Dermis blood vessel endothelial cell (primary cell): Measurements from ENCODE around the gene ZNF443. TPM values are rescaled to one million over a fixed set of nuclear protein-coding genes. Genes with fewer than 3 reads are reported as not detected.
A peak's percentile ranks its signal among the peaks of the same experiment; 100 is the strongest.
"Not testable (repeated sequence)": the region's sequence is repeated elsewhere in the genome, so short reads cannot be mapped to it uniquely, and the experiment has no call there.

Source experiments
- DNase-seq: peaks from one replicate; pipeline ENCODE4 v3.0.0; 2010
- total RNA-seq: library from RNA; depleted of rRNA; stranded (reverse); fragments of >200 nt; gene quantifications from 2 replicates; pipeline ENCODE4 v1.2.3, GENCODE V29; 2014

ZNF443 gene
- 6.2 and 9.5 TPM in 2 replicates for total RNA-seq

GRCh38 chr19:12440541-12441316, at the start of gene ZNF443:
Gene ZNF443, minus strand, starts transcription at chr19:12441021. Its CDS starts 107 bp downstream, at chr19:12440914.
- DNase-seq, result peak; percentile 99

- DNase-seq, result not testable (repeated sequence)
These were observed 45.5 kb upstream of the ZNF443 start for GRCh38 chr19:12486265-12486783.

GRCh38 chr19:12485571-12485970, 44.8 kb upstream of the ZNF443 start:
- no peak for DNase-seq

GRCh38 chr19:12485052-12485416, 44.2 kb upstream of the ZNF443 start:
- no peak for DNase-seq

- peak; percentile 89 for DNase-seq
These were observed 43.7 kb upstream of the ZNF443 start, which contains the start of gene ZNF709 for GRCh38 chr19:12484371-12485051. Gene ZNF709, minus strand, starts transcription at chr19:12484816. Its CDS starts 159 bp downstream, at chr19:12484657.

GRCh38 chr19:12484011-12484370, 43.2 kb upstream of the ZNF443 start:
- DNase-seq, result no peak

- DNase-seq, result peak; percentile 4
These were observed 41.7 kb upstream of the ZNF443 start for GRCh38 chr19:12482509-12482886.

GRCh38 chr19:12481781-12482508, 41.1 kb upstream of the ZNF443 start:
- DNase-seq, result no peak

- no peak for DNase-seq
These were observed 37.6 kb upstream of the ZNF443 start for GRCh38 chr19:12478234-12478941.

- DNase-seq, result not testable (repeated sequence)
These were observed 26.8 kb upstream of the ZNF443 start for GRCh38 chr19:12467651-12468050.

GRCh38 chr19:12465211-12465610, 24.4 kb upstream of the ZNF443 start:
- DNase-seq, result no peak

GRCh38 chr19:12464769-12465168, 23.9 kb upstream of the ZNF443 start:
- no peak for DNase-seq

GRCh38 chr19:12464139-12464538, 23.3 kb upstream of the ZNF443 start:
- not testable (repeated sequence) for DNase-seq

GRCh38 chr19:12453495-12453894, 12.7 kb upstream of the ZNF443 start:
- no peak for DNase-seq

GRCh38 chr19:12450844-12451243, 10.0 kb upstream of the ZNF443 start:
- DNase-seq, result peak; percentile 1

GRCh38 chr19:12448808-12449207, 8.0 kb upstream of the ZNF443 start:
- DNase-seq, result no peak

GRCh38 chr19:12439686-12440540, 908 bp downstream of the ZNF443 start:
- DNase-seq, result peak; percentile 27

- not testable (repeated sequence) for DNase-seq
These were observed 10.0 kb downstream of the ZNF443 start for GRCh38 chr19:12430726-12431299.

- no peak for DNase-seq
These were observed 14.9 kb downstream of the ZNF443 start for GRCh38 chr19:12425888-12426274.

- no peak for DNase-seq
These were observed 15.5 kb downstream of the ZNF443 start for GRCh38 chr19:12425236-12425887.

- not testable (repeated sequence) for DNase-seq
These were observed 23.5 kb downstream of the ZNF443 start for GRCh38 chr19:12417273-12417672.
